ENCODE data around the gene RABGEF1.
"Not testable (repeated sequence)": the region's sequence is repeated elsewhere in the genome, so short reads cannot be mapped to it uniquely, and the experiment has no call there.

DNA sequence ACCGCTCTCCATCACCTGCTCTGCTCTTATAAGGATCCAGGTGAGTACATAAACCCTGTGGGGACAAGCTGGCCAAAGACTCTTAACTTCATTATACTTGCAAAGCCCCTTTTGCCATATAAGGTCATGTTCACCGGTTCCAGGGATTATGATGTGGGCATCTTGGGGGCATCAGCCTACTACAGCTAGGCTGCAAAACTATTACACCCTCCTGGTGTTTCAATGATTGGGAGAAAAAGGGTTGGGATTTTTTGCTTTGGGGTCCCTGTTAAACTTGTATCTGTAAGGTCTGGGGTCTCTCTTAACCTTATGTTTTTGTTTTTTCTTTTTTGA lies 107.0 kb downstream of the RABGEF1 start:
- not testable (repeated sequence) for TF ChIP-seq YY1 (IDR thresholded peaks at IDR 0.05; ENCODE audit: insufficient read depth, insufficient read length); SUZ12 (IDR thresholded peaks at IDR 0.05; ENCODE audit: extremely low read depth, insufficient read depth, insufficient read length)
